Stimulated activated CD8-positive, alpha-beta memory T cell treated with anti-CD3 and anti-CD28 coated beads, Interleukin-15, amount 100 ng/mL, for 24 hours (primary cell): ENCODE results near the gene CNKSR2.

Experiments used
- DNase-seq: peaks from one replicate; pipeline ENCODE4 v3.0.0-alpha.2; 2020; ENCODE audit warnings: low read depth

Gene CNKSR2

GRCh38 chrX:21612154-21612553 lies 237.9 kb downstream of the CNKSR2 start:
- no peak for DNase-seq

DNA sequence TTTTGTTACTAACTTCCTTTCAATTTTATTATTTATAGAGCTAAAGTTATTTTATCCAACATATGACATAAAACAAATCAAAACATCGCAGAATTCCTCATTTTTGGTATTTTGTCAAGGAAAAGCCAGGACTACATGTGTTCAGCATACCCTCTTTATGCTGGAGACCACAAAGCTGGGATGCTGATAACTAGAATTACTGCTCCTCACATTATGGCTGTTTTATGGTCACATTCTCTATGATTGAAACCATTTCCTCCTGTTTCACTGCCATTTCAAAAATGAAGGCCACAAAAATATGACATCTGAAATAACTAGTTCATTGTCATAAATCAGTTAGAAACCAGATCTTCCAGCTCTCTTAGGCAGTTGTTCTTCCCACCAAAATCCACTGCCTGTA lies 242.2 kb downstream of the CNKSR2 start:
- no peak for DNase-seq

GRCh38 chrX:21620234-21620633 lies 246.0 kb downstream of the CNKSR2 start:
- no peak for DNase-seq

DNA sequence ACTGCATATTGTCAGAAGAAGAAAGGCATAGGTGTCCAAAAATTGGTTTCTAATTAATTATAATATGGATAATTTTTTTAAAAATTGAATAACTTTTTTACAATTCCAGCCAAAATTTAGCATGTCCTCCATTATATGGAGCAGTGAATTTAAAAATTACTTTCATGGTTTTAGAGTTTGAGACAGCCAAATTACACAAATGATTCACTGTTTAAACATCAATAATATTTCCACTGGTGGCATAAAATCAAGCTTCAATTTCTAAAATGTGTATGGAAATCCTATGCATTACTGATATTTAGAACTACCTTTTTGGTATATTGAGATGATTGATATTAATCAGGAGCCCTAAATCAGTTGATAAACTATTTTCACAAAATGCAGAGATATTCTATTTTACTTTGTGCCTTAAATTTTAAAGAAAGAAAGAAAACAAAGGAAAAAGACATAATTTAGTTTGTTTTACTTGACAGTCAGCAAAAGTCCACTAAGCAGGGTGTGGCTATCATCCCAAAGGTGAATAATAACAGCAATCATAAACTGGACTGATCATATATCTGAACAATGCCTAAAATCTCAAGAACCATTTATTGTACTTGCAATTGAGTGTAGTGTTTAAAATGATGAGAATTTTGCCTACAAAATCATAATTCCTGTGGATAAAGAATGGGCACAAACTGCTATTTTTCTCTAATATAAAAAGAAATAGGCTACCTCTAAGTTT lies 249.7 kb downstream of the CNKSR2 start:
- DNase-seq, result no peak

GRCh38 chrX:21632027-21632426 lies 257.8 kb downstream of the CNKSR2 start:
- no peak for DNase-seq

DNA sequence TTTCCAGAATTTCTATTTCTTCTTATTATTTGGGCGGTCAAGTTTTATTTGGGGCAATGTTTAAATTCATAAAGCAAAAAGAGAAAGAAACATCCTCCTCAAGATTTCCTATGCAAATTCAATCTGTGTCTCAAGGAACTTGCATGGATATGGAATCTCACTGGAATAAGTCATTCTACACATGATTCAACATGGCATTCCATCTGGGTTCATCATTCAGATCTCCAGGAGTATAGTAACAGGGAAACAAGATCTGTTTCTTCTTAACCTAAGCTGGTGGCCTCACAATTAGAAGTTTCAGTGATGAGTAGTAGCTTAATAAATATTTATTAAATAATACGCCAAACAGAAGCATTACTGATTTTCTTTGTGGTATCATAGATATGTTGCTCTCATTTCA lies 264.1 kb downstream of the CNKSR2 start:
- no peak for DNase-seq

- no peak for DNase-seq
Measured at GRCh38 chrX:21639775-21640174, 265.6 kb downstream of the CNKSR2 start.

- no peak for DNase-seq
Measured at GRCh38 chrX:21645431-21645830, 271.2 kb downstream of the CNKSR2 start.

- no peak for DNase-seq
Measured at GRCh38 chrX:21645886-21646285, 271.7 kb downstream of the CNKSR2 start.

DNA sequence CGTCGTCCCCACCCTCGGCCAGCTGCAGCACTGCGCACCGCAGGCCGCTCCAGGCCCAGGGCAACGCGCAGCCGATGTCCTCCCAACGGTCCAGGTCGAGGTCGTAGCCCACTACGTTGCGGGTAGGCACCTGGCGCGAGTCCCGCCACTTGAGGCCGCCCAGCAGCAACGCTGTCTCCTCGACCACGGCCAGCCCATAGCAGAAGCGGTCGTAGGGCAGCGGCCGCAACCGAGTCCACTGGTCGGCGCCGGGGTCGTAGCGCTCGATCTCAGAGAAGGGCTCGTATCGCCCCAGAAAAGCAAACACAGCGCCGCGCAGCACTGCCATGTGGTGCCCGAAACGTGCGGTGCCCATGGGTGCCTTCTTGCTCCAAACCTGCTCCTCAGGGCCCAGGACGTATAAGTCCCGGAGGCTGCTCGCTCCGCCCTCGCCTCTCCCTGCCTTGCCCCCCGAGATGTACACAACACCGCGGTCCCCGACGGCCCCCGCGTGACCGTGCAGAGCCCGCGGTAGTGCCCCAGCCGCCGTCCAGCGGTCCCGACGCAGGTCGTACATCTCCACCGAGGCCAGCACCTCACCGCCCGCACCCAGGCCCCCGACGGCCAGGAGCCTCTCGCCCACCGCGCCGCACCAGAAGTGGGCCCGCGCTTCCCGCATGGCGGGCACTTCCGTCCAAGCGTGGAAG lies 281.8 kb downstream of the CNKSR2 start:
- DNase-seq, result no peak

GRCh38 chrX:21656587-21657317 lies 282.5 kb downstream of the CNKSR2 start:
- DNase-seq, result no peak

GRCh38 chrX:21657318-21658151 lies 283.3 kb downstream of the CNKSR2 start:
- DNase-seq, result no peak

- DNase-seq, result no peak
Measured at GRCh38 chrX:21658152-21658737, 284.0 kb downstream of the CNKSR2 start, which contains the start of gene KLHL34. Gene KLHL34, minus strand, starts transcription at chrX:21658330. Its CDS starts 542 bp downstream, at chrX:21657788.

- no peak for DNase-seq
Measured at GRCh38 chrX:21658746-21659145, 284.5 kb downstream of the CNKSR2 start.

GRCh38 chrX:21659320-21659719 lies 285.1 kb downstream of the CNKSR2 start:
- DNase-seq, result no peak

DNA sequence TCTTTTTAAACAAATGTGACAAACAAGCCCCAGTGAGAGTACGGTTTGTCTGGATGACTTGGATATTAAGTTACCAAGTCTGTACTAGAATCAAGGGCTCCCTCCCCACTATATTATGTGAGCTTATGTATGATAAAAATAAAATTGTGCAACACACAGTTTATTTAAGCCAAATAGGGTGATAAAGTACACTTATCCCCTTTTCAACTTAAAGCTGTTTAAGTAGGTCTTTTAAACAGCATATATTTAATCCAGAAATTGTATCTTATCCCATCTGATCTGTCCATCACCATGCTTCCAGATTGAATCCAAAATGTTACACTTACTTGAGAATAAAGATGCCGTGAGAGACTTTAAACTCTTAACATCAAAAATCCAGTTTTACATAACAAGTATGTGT lies 285.9 kb downstream of the CNKSR2 start:
- no peak for DNase-seq

- DNase-seq, result no peak
Measured at GRCh38 chrX:21661316-21661715, 287.1 kb downstream of the CNKSR2 start.

- DNase-seq, result no peak
Measured at GRCh38 chrX:21662761-21663160, 288.5 kb downstream of the CNKSR2 start.

DNA sequence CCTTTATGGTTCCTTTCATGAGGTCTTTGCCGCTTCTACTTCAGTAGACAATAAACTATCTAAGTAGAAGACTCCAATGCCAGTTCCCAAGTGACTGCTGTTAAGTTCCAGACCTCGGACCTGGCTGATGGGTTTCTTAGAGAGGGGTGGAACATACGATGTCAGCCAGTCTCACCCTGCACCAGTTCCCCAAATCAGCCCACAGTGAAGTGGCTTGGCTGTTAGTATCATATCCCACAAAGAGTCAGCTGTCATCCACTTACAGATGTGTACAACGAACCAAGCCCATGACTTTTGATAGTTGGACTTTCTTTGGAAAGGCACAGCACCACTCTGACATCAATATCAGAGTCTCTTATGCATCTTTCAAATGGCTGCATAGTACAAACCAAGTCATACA lies 292.0 kb downstream of the CNKSR2 start:
- DNase-seq, result no peak

GRCh38 chrX:21666679-21667078 lies 292.5 kb downstream of the CNKSR2 start:
- no peak for DNase-seq

GRCh38 chrX:21674430-21675186 lies 300.4 kb downstream of the CNKSR2 start:
- no peak for DNase-seq
